PC-9 (cell line): ENCODE data around the gene PTH. TPM values are rescaled to one million over a fixed set of nuclear protein-coding genes. Genes with fewer than 3 reads are reported as not detected.

ENCODE experiments used
- BruUV-seq: library from RNA; stranded (reverse); fragments of 400-500 nt; replicated peaks from 2 replicates; lab custom pipeline; 2021; lab: Mats Ljungman, UMichigan
- CTCF ChIA-PET: fragments of 300-600 bp; sonication (Branson Sonifier 250); formaldehyde crosslinking; loops from one replicate; lab custom pipeline; 2022; ENCODE audit warnings: antibody characterized with exemption; lab: Charles Lee
- POLR2A ChIA-PET: fragments of 300-600 bp; sonication (Branson Sonifier 250); formaldehyde crosslinking; loops from one replicate; lab custom pipeline; 2022; ENCODE audit warnings: antibody characterized with exemption; ENCODE audit not compliant: unreplicated experiment; lab: Charles Lee
- DNase-seq, 2 experiments: peaks; one replicate each; pipeline versions ENCODE4 v3.0.0 to v3.0.0-alpha.2; 2015 to 2022; ENCODE audit warnings: mixed read lengths in 1 of 2
- H2AFZ ChIP-seq: fragments of 200-600 bp; sonication (generic); 2 replicates; pipeline ENCODE4 v1.8.1; 2017; ENCODE audit warnings: antibody characterized with exemption
- H3F3A ChIP-seq: fragments of 200-600 bp; sonication (generic); 2 replicates; pipeline ENCODE4 v1.8.1; 2017; ENCODE audit warnings: antibody characterized with exemption, mild to moderate bottlenecking, low read depth; ENCODE audit not compliant: insufficient read depth
- H3K27ac ChIP-seq: fragments of 200-600 bp; sonication (generic); 2 replicates; pipeline ENCODE4 v1.6.1; 2016; ENCODE audit warnings: mixed run types
- H3K27me3 ChIP-seq: fragments of 200-600 bp; sonication (generic); 2 replicates; pipeline ENCODE4 v1.6.1; 2016; ENCODE audit warnings: low read depth, mixed run types; ENCODE audit not compliant: insufficient read depth
- H3K36me3 ChIP-seq: fragments of 200-600 bp; sonication (generic); 2 replicates; pipeline ENCODE4 v1.6.1; 2016; ENCODE audit warnings: low read depth, mixed run types
- H3K4me1 ChIP-seq: fragments of 200-600 bp; sonication (generic); replicated peaks from 2 replicates; pipeline ENCODE4 v1.6.1; 2016; ENCODE audit warnings: mixed run types; ENCODE audit not compliant: insufficient read depth
- H3K4me2 ChIP-seq: fragments of 200-600 bp; sonication (generic); 2 replicates; pipeline ENCODE4 v1.6.1; 2017; ENCODE audit warnings: mixed run types
- H3K4me3 ChIP-seq: fragments of 200-600 bp; sonication (generic); 2 replicates; pipeline ENCODE4 v1.6.1; 2016; ENCODE audit warnings: mixed run types
- H3K79me2 ChIP-seq: fragments of 200-600 bp; sonication (generic); 2 replicates; pipeline ENCODE4 v1.6.1; 2017; ENCODE audit warnings: low read depth, mixed run types
- H3K9me2 ChIP-seq: fragments of 200-600 bp; sonication (generic); 2 replicates; pipeline ENCODE4 v1.8.1; 2017; ENCODE audit warnings: mild to moderate bottlenecking; ENCODE audit not compliant: insufficient read depth
- H3K9me3 ChIP-seq: fragments of 200-600 bp; sonication (generic); 2 replicates; pipeline ENCODE4 v1.8.1; 2016; ENCODE audit warnings: low read depth; ENCODE audit not compliant: insufficient read depth
- H4K20me1 ChIP-seq: fragments of 200-600 bp; sonication (generic); 2 replicates; pipeline ENCODE4 v1.8.1; 2017; ENCODE audit not compliant: insufficient read depth
- EZH2 ChIP-seq: fragments of 200-600 bp; sonication (generic); IDR thresholded peaks from 2 replicates; pipeline ENCODE4 v1.8.0; 2017; ENCODE audit warnings: antibody characterized with exemption, low read depth
- intact Hi-C: fragments of 100-400 bp; cut with micrococcal nuclease; formaldehyde crosslinking; loops from one replicate; pipeline ENCODE4 v1.10.0; 2022; ENCODE audit not compliant: unreplicated experiment
- total RNA-seq: library from RNA; stranded (reverse); gene quantifications from 2 replicates; pipeline ENCODE4 v1.2.3, GENCODE V29; 2021
- TF ChIP-seq, protein P1 (sequence below): fragments of 200-600 bp; sonication (generic); conservative IDR thresholded peaks from 2 replicates; pipeline ENCODE4 v1.6.1; 2017; ENCODE audit warnings: mixed run types, antibody characterized with exemption, mild to moderate bottlenecking, moderate library complexity

PTH gene
- total RNA-seq, 1 experiment from 2014 or later = not detected

- BruUV-seq = no TSS peak
- intact Hi-C loops = no loop called here
- TF ChIP-seq EZH2 = no peak
- TF ChIP-seq, protein P1, sequence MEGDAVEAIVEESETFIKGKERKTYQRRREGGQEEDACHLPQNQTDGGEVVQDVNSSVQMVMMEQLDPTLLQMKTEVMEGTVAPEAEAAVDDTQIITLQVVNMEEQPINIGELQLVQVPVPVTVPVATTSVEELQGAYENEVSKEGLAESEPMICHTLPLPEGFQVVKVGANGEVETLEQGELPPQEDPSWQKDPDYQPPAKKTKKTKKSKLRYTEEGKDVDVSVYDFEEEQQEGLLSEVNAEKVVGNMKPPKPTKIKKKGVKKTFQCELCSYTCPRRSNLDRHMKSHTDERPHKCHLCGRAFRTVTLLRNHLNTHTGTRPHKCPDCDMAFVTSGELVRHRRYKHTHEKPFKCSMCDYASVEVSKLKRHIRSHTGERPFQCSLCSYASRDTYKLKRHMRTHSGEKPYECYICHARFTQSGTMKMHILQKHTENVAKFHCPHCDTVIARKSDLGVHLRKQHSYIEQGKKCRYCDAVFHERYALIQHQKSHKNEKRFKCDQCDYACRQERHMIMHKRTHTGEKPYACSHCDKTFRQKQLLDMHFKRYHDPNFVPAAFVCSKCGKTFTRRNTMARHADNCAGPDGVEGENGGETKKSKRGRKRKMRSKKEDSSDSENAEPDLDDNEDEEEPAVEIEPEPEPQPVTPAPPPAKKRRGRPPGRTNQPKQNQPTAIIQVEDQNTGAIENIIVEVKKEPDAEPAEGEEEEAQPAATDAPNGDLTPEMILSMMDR = no peak
- H3K4me1 ChIP-seq = no peaks in the 10 kb centered on the region
- ChIA-PET CTCF (no interaction called here), POLR2A (no interaction called here)
- DNase-seq = no peak
- no peak overlapping the region for H3K4me3 ChIP-seq
- H3K36me3 ChIP-seq = no peaks in the 10 kb centered on the region
- no peaks in the 10 kb centered on the region for H3K79me2 ChIP-seq
- no peaks in the 10 kb centered on the region for H3F3A ChIP-seq
- H3K27me3 ChIP-seq = no peaks in the 10 kb centered on the region
- no peaks in the 10 kb centered on the region for H3K9me2 ChIP-seq
- H2AFZ ChIP-seq = no peak overlapping the region
- no peak overlapping the region for H3K4me2 ChIP-seq
- H4K20me1 ChIP-seq = no peaks in the 10 kb centered on the region
- H3K27ac ChIP-seq = no peak overlapping the region
- no peaks in the 10 kb centered on the region for H3K9me3 ChIP-seq
These were observed 38.6 kb upstream of the PTH start for GRCh38 chr11:13534358-13534757.

- CTCF ChIA-PET = no interaction called here
These were observed 29.5 kb upstream of the PTH start for GRCh38 chr11:13525257-13525656.

DNA sequence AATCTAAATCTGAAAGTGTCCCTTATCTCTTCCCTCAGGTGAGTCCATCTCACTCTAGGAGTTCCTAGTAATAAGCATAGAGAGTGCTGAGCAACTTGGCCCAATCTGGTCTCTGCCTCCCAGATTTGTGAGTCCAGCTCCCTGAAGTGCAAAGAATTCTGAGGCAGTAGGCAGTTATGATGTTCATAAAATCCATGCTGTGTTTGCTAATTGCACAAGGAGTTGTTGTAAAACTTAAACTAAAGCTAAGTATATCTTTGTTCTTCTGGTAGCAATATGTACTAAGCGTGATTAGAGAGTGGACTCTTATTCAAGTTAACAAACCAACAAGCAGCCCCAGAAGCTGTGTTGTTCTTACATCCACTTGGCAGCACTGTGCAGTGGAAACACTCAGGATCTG is 7.6 kb upstream of the PTH start:
- Histone ChIP-seq H3F3A (no peaks in the 10 kb centered on the region), H3K4me3 (no peak overlapping the region), H3K4me1 (no peaks in the 10 kb centered on the region), H4K20me1 (no peaks in the 10 kb centered on the region), H3K79me2 (no peaks in the 10 kb centered on the region), H3K4me2 (no peak overlapping the region), H2AFZ (no peak overlapping the region), H3K27ac (no peak overlapping the region), H3K9me2 (no peaks in the 10 kb centered on the region), H3K36me3 (no peaks in the 10 kb centered on the region), H3K27me3 (no peaks in the 10 kb centered on the region), H3K9me3 (no peaks in the 10 kb centered on the region)
- ChIA-PET CTCF (no interaction called here), POLR2A (no interaction called here)
- BruUV-seq = no TSS peak
- TF ChIP-seq EZH2 = no peak
- TF ChIP-seq, protein P1 = no peak
- intact Hi-C loops = no loop called here
- no peak for DNase-seq

More at GRCh38 chr11:13525257-13525656, 29.5 kb upstream of the PTH start:
- no peaks in the 10 kb centered on the region for H3K27me3 ChIP-seq
- no peak for TF ChIP-seq EZH2
- TF ChIP-seq, protein P1 = no peak
- no peak overlapping the region for H3K27ac ChIP-seq
- H3K9me3 ChIP-seq = no peaks in the 10 kb centered on the region
- no peaks in the 10 kb centered on the region for H3K9me2 ChIP-seq
- no peaks in the 10 kb centered on the region for H3K79me2 ChIP-seq
- intact Hi-C loops = no loop called here
- BruUV-seq = no TSS peak
- H4K20me1 ChIP-seq = no peaks in the 10 kb centered on the region
- no peak for DNase-seq
- no peaks in the 10 kb centered on the region for H3K4me1 ChIP-seq
- H2AFZ ChIP-seq = no peak overlapping the region
- no peak overlapping the region for H3K4me3 ChIP-seq
- POLR2A ChIA-PET = no interaction called here
- H3K36me3 ChIP-seq = no peaks in the 10 kb centered on the region
- H3F3A ChIP-seq = no peaks in the 10 kb centered on the region
- H3K4me2 ChIP-seq = no peak overlapping the region
